Hematopoietic multipotent progenitor cell treated with erythropoietin and hydrocortisone succinate and interleukin-3 and kit ligand, for 4 days (in vitro differentiated cells): ENCODE data around the gene IFI16.
"Not testable (repeated sequence)": the region's sequence is repeated elsewhere in the genome, so short reads cannot be mapped to it uniquely, and the experiment has no call there.

Experiments used
- DNase-seq: peaks from one replicate; pipeline ENCODE4 v3.0.0-alpha.2; 2015

The IFI16 gene

GRCh38 chr1:159008744-159009188, 941 bp upstream of the IFI16 start:
- peak; percentile 85 for DNase-seq

- DNase-seq, result peak; percentile 24
These were observed 420 bp upstream of the IFI16 start for GRCh38 chr1:159009287-159009686.

GRCh38 chr1:159010391-159010790, 684 bp downstream of the IFI16 start:
- DNase-seq, result no peak

- not testable (repeated sequence) for DNase-seq
These were observed 1.3 kb downstream of the IFI16 start for GRCh38 chr1:159011001-159011400.

GRCh38 chr1:159011751-159012150, 2.0 kb downstream of the IFI16 start:
- peak; percentile 57 for DNase-seq

GRCh38 chr1:159012495-159012894, 2.8 kb downstream of the IFI16 start:
- peak; percentile 88 for DNase-seq

GRCh38 chr1:159014003-159014571, 4.4 kb downstream of the IFI16 start:
- DNase-seq, result no peak

- no peak for DNase-seq
These were observed 5.1 kb downstream of the IFI16 start for GRCh38 chr1:159014851-159015250.

- DNase-seq, result peak; percentile 94
These were observed 5.8 kb downstream of the IFI16 start for GRCh38 chr1:159015440-159015909.

- DNase-seq, result no peak
These were observed 14.0 kb downstream of the IFI16 start for GRCh38 chr1:159023723-159024122.

GRCh38 chr1:159025043-159025442, 15.3 kb downstream of the IFI16 start:
- DNase-seq, result no peak

GRCh38 chr1:159026841-159027240, 17.1 kb downstream of the IFI16 start:
- peak; percentile 20 for DNase-seq

- DNase-seq, result no peak
These were observed 20.6 kb downstream of the IFI16 start for GRCh38 chr1:159030311-159030710.

GRCh38 chr1:159030877-159031447, 21.3 kb downstream of the IFI16 start:
- no peak for DNase-seq

GRCh38 chr1:159040206-159040605, 30.5 kb downstream of the IFI16 start:
- DNase-seq, result no peak

GRCh38 chr1:159040893-159041724, 31.4 kb downstream of the IFI16 start:
- no peak for DNase-seq

- not testable (repeated sequence) for DNase-seq
These were observed 36.8 kb downstream of the IFI16 start for GRCh38 chr1:159046486-159046885.

GRCh38 chr1:159051436-159051835, 41.7 kb downstream of the IFI16 start:
- DNase-seq, result no peak

GRCh38 chr1:159054427-159054826, 44.7 kb downstream of the IFI16 start:
- DNase-seq, result no peak

GRCh38 chr1:159055181-159055641, 45.5 kb downstream of the IFI16 start:
- peak; percentile 65 for DNase-seq

- DNase-seq, result peak; percentile 7
These were observed 46.5 kb downstream of the IFI16 start for GRCh38 chr1:159056069-159056698.

GRCh38 chr1:159058751-159059150, 49.0 kb downstream of the IFI16 start:
- DNase-seq, result no peak

- DNase-seq, result no peak
These were observed 55.4 kb downstream of the IFI16 start for GRCh38 chr1:159065106-159065505.
